SK-N-SH (cell line): ENCODE data around the gene SPRED1. TPM values are rescaled to one million over a fixed set of nuclear protein-coding genes. Genes with fewer than 3 reads are reported as not detected.

Source experiments
- CTCF ChIA-PET: fragments of 300-600, 350-600 bp; formaldehyde crosslinking; extraction: SDS; loops from one replicate; lab custom pipeline; 2021; lab: Yijun Ruan, JAX
- POLR2A ChIA-PET: fragments of 350-600 bp; sonication (Branson Sonifier 250); formaldehyde crosslinking; extraction: SDS; loops from one replicate; lab custom pipeline; 2020; ENCODE audit warnings: antibody characterized with exemption, inconsistent platforms; lab: Yijun Ruan, JAX
- DNase-seq: peaks from one replicate; pipeline ENCODE4 v3.0.0; 2012
- H2AFZ ChIP-seq: fragments of 200-600 bp; sonication (generic); 2 replicates; pipeline ENCODE4 v1.8.1; 2016; ENCODE audit warnings: antibody characterized with exemption, mild to moderate bottlenecking, low read depth
- H3F3A ChIP-seq: fragments of 200-600 bp; sonication (generic); replicated peaks from 2 replicates; pipeline ENCODE3; 2016; ENCODE audit warnings: antibody characterized with exemption, mild to moderate bottlenecking; ENCODE audit not compliant: insufficient read depth
- H3K27ac ChIP-seq, 2 experiments: fragments of 200-500 bp in 1 of 2; fragments of 200-600 bp in 1 of 2; sonication (Bioruptor generic) in 1 of 2; sonication (generic), shearing (Covaris generic) in 1 of 2; 2 replicates each; pipeline versions ENCODE4 v1.5.1 to v1.6.1; 2014 to 2016; ENCODE audit warnings: low read depth in 2 of 2, inconsistent platforms in 1 of 2, low read length in 1 of 2, mild to moderate bottlenecking in 1 of 2, mixed read lengths in 1 of 2
- H3K27me3 ChIP-seq: fragments of 200-600 bp; sonication (generic), shearing (Covaris generic); 2 replicates; pipeline ENCODE4 v1.6.1; 2016; ENCODE audit warnings: mixed run types; ENCODE audit not compliant: insufficient read depth
- H3K36me3 ChIP-seq, 2 experiments: fragments of 200-500 bp in 1 of 2; fragments of 200-600 bp in 1 of 2; sonication (Bioruptor generic) in 1 of 2; sonication (generic) in 1 of 2; replicated peaks in 1 of 2; 2 replicates each; pipeline versions ENCODE3 to v1.5.1; 2014 to 2016; ENCODE audit warnings: low read length in 1 of 2, mild to moderate bottlenecking in 1 of 2; ENCODE audit not compliant: insufficient read depth in 2 of 2, control insufficient read depth in 1 of 2
- H3K4me1 ChIP-seq, 2 experiments: fragments of 200-500 bp in 1 of 2; fragments of 200-600 bp in 1 of 2; sonication (Bioruptor generic) in 1 of 2; sonication (generic), shearing (Covaris generic) in 1 of 2; 2 replicates each; pipeline versions ENCODE4 v1.5.1 to v1.6.1; 2014 to 2016; ENCODE audit warnings: low read depth in 1 of 2, low read length in 1 of 2, mixed run types in 1 of 2; ENCODE audit not compliant: insufficient read depth in 2 of 2, control insufficient read depth in 1 of 2
- H3K4me2 ChIP-seq: fragments of 200-600 bp; sonication (generic), shearing (Covaris generic); 2 replicates; pipeline ENCODE4 v1.6.1; 2017; ENCODE audit warnings: mixed run types
- H3K4me3 ChIP-seq, 2 experiments: fragments of 200-500 bp in 1 of 2; fragments of 200-600 bp in 1 of 2; sonication (Bioruptor generic) in 1 of 2; sonication (generic), shearing (Covaris generic) in 1 of 2; 2 replicates each; pipeline versions ENCODE4 v1.5.1 to v1.8.1; 2014 to 2016; ENCODE audit warnings: low read depth in 2 of 2, inconsistent platforms in 1 of 2, low read length in 1 of 2, mild to moderate bottlenecking in 1 of 2, mixed read lengths in 1 of 2, moderate library complexity in 1 of 2
- H3K79me2 ChIP-seq: fragments of 200-600 bp; sonication (generic); 2 replicates; pipeline ENCODE4 v1.8.1; 2017; ENCODE audit warnings: mild to moderate bottlenecking; ENCODE audit not compliant: insufficient read depth
- H3K9ac ChIP-seq: fragments of 200-600 bp; sonication (generic); 2 replicates; pipeline ENCODE4 v1.6.1; 2017; ENCODE audit warnings: mixed run types
- H3K9me2 ChIP-seq: fragments of 200-600 bp; sonication (generic); 2 replicates; pipeline ENCODE4 v1.6.1; 2017; ENCODE audit warnings: mixed run types
- H3K9me3 ChIP-seq: fragments of 200-600 bp; sonication (generic); 2 replicates; pipeline ENCODE4 v1.6.1; 2017; ENCODE audit warnings: mixed run types, mild to moderate bottlenecking, moderate library complexity
- H4K20me1 ChIP-seq: fragments of 200-600 bp; sonication (generic); 2 replicates; pipeline ENCODE4 v1.6.1; 2017; ENCODE audit warnings: mild to moderate bottlenecking, mixed run types; ENCODE audit not compliant: insufficient read depth
- CHD2 ChIP-seq: fragments of 150-350 bp; IDR thresholded peaks from 2 replicates; pipeline ENCODE4 v1.6.1; 2018; ENCODE audit warnings: low read length; ENCODE audit not compliant: partially characterized antibody
- ELF1 ChIP-seq: IDR thresholded peaks from 2 replicates; pipeline ENCODE4 v1.4.0; 2012
- EP300 ChIP-seq, 2 experiments: IDR thresholded peaks; 2 replicates each; pipeline versions ENCODE4 v1.4.0 to v1.6.1; 2012; ENCODE audit warnings: borderline replicate concordance in 1 of 2, low read depth in 1 of 2, low read length in 1 of 2
- EZH2phosphoT487 ChIP-seq: fragments of 200-600 bp; sonication (generic); IDR thresholded peaks from 2 replicates; pipeline ENCODE4 v1.6.1; 2017; ENCODE audit warnings: low read depth, mixed run types, mild to moderate bottlenecking, antibody characterized with exemption, moderate library complexity, borderline replicate concordance
- FOSL2 ChIP-seq: IDR thresholded peaks from 2 replicates; pipeline ENCODE4 v1.4.0; 2012; ENCODE audit warnings: low read depth, mild to moderate bottlenecking, moderate library complexity, borderline replicate concordance
- FOXM1 ChIP-seq: IDR thresholded peaks from 2 replicates; pipeline ENCODE4 v1.4.0; 2012; ENCODE audit warnings: low read depth, mild to moderate bottlenecking
- GABPA ChIP-seq: IDR thresholded peaks from 2 replicates; pipeline ENCODE4 v1.4.0; 2012; ENCODE audit warnings: low read depth, mild to moderate bottlenecking
- GATA2 ChIP-seq: sonication (generic); formaldehyde crosslinking; IDR thresholded peaks from 2 replicates; pipeline ENCODE4 v1.5.0; 2020; ENCODE audit warnings: mild to moderate bottlenecking, missing genetic modification reagents
- JUND ChIP-seq: IDR thresholded peaks from 2 replicates; pipeline ENCODE4 v1.4.0; 2012
- MAX ChIP-seq: IDR thresholded peaks from 2 replicates; pipeline ENCODE4 v1.4.0; 2012; ENCODE audit warnings: low read depth
- MEF2A ChIP-seq: IDR thresholded peaks from 2 replicates; pipeline ENCODE4 v1.4.0; 2012; ENCODE audit warnings: low read depth, borderline replicate concordance
- NFIC ChIP-seq: IDR thresholded peaks from 2 replicates; pipeline ENCODE4 v1.4.0; 2012; ENCODE audit warnings: borderline replicate concordance
- NRF1 ChIP-seq: IDR thresholded peaks from 2 replicates; pipeline ENCODE4 v1.6.1; 2012; ENCODE audit warnings: low read depth, mild to moderate bottlenecking, low read length
- PBX3 ChIP-seq: IDR thresholded peaks from 2 replicates; pipeline ENCODE4; 2012
- RAD21 ChIP-seq: IDR thresholded peaks from 2 replicates; pipeline ENCODE4 v1.6.1; 2012; ENCODE audit warnings: mild to moderate bottlenecking, low read length
- RCOR1 ChIP-seq: fragments of 150-350 bp; IDR thresholded peaks from 2 replicates; pipeline ENCODE4 v1.6.1; 2017; ENCODE audit warnings: antibody characterized with exemption, low read length
- RXRA ChIP-seq: IDR thresholded peaks from 2 replicates; pipeline ENCODE4 v1.4.0; 2012; ENCODE audit warnings: low read depth, mild to moderate bottlenecking, borderline replicate concordance
- SIN3A ChIP-seq: IDR thresholded peaks from 2 replicates; pipeline ENCODE4 v1.6.1; 2012; ENCODE audit warnings: low read depth, mild to moderate bottlenecking, low read length, moderate library complexity, borderline replicate concordance
- SMC3 ChIP-seq: IDR thresholded peaks from 2 replicates; pipeline ENCODE4 v1.6.1; 2012; ENCODE audit warnings: low read depth, low read length, improper control_type of control experiment
- TAF1 ChIP-seq: IDR thresholded peaks from 2 replicates; pipeline ENCODE4 v1.6.1; 2012; ENCODE audit warnings: low read depth, mild to moderate bottlenecking, low read length, moderate library complexity, borderline replicate concordance
- TCF12 ChIP-seq: IDR thresholded peaks from 2 replicates; pipeline ENCODE4 v1.4.0; 2012
- ZBTB33 ChIP-seq: IDR thresholded peaks from 2 replicates; pipeline ENCODE4 v1.4.0; 2012; ENCODE audit warnings: low read depth, borderline replicate concordance
- whole genome bisulfite sequencing: methylation state at CpG from one replicate; pipeline ENCODE4 v1.1.6; 2017; ENCODE audit warnings: low lambda C conversion rate; 5-methylcytosine and 5-hydroxymethylcytosine counted together
- polyA plus RNA-seq, 3 experiments: library from polyadenylated mRNA; depleted of rRNA; stranded (reverse); fragments of >200 nt; gene quantifications; 2 replicates each; pipeline ENCODE4 v1.2.3, GENCODE V29; 2012

SPRED1 gene
- polyA plus RNA-seq, 1 of the 3 experiments (the other 2 are of a cell fraction) = 4.4 TPM

GRCh38 chr15:38226608-38227266 is 25.9 kb upstream of the SPRED1 start:
- no peaks in the 10 kb centered on the region for H3K79me2 ChIP-seq
- TF ChIP-seq MEF2A (no peak), EZH2phosphoT487 (no peak), EP300 (IDR thresholded peaks at IDR 0.05; ENCODE audit: borderline replicate concordance in 1 of 2, low read depth in 1 of 2, low read length in 1 of 2) (no peak), GABPA (no peak), NFIC (peak; percentile 89), JUND (peak; percentile 16; the same call in 1 of the 2 replicates), NRF1 (no peak), FOSL2 (peak; percentile 68; the same call in 1 of the 2 replicates), PBX3 (peak; percentile 82), SMC3 (no peak), RXRA (no peak), FOXM1 (no peak), ELF1 (no peak)
- H3K36me3 ChIP-seq = no peaks in the 10 kb centered on the region
- no peak overlapping the region for H3K9ac ChIP-seq
- no peaks in the 10 kb centered on the region for H3K27me3 ChIP-seq
- H3K4me2 ChIP-seq = no peak overlapping the region
- H3F3A ChIP-seq = peaks cover 6% of the 10 kb centered on the region
- no peak overlapping the region; a peak in 1 of 4 replicates for H3K27ac ChIP-seq
- DNase-seq = peak; percentile 23
- H3K4me1 ChIP-seq = peaks cover 5 to 6% of the 10 kb centered on the region in 2 experiments; a peak in 3 of 4 replicates
- ChIA-PET POLR2A (interaction anchor here (1.2 kb wide), 1 partner anchor 25 kb away, joined by 3 read pairs; no protein-coding TSS in a partner anchor), CTCF (interaction anchor here (1.2 to 1.6 kb wide), 2 partner anchors 9 to 231 kb away, joined by 3 to 4 read pairs; no protein-coding TSS in a partner anchor)
- no peak overlapping the region for H3K4me3 ChIP-seq
- no peaks in the 10 kb centered on the region for H4K20me1 ChIP-seq
- peak overlapping the region; percentile 50; the same call in 1 of the 2 replicates for H2AFZ ChIP-seq
- no peaks in the 10 kb centered on the region for H3K9me2 ChIP-seq
- no peaks in the 10 kb centered on the region for H3K9me3 ChIP-seq
- WGBS = 45% methylated on average over 4 of the region's 4 CpGs

GRCh38 chr15:38227941-38228340 is 24.7 kb upstream of the SPRED1 start:
- ChIA-PET POLR2A (interaction anchor here (0.6 to 0.7 kb wide), 2 partner anchors 24 to 41 kb away, joined by 3 read pairs; no protein-coding TSS in a partner anchor), CTCF (interaction anchor here (1.1 to 1.6 kb wide), 2 partner anchors 10 to 23 kb away, joined by 3 to 4 read pairs; no protein-coding TSS in a partner anchor)
- Histone ChIP-seq H3K36me3 (no peaks in the 10 kb centered on the region), H3K9ac (no peak overlapping the region), H4K20me1 (no peaks in the 10 kb centered on the region), H3K9me3 (no peaks in the 10 kb centered on the region), H3K27me3 (no peaks in the 10 kb centered on the region), H3K9me2 (no peaks in the 10 kb centered on the region), H3K4me3 (no peak overlapping the region), H3K4me2 (no peak overlapping the region), H2AFZ (0 out of 2 replicates have a peak overlapping the region, but pooled peaks have one; percentile 5), H3K79me2 (no peaks in the 10 kb centered on the region), H3F3A (peaks cover 6% of the 10 kb centered on the region), H3K27ac (no peak overlapping the region), H3K4me1 (peaks cover 5 to 6% of the 10 kb centered on the region in 2 experiments; a peak in 3 of 4 replicates)
- no peak for DNase-seq
- TF ChIP-seq TCF12 (no peak), RAD21 (no peak), RCOR1 (no peak), NRF1 (no peak), MAX (no peak), GATA2 (no peak), SMC3 (no peak), MEF2A (no peak), PBX3 (no peak), SIN3A (no peak), JUND (no peak), TAF1 (no peak), ZBTB33 (no peak), CHD2 (no peak)
